Measurements from ENCODE around the gene LYPD6B.

LYPD6B gene

GRCh38 chr2:149175956-149176355 lies 137.5 kb downstream of the LYPD6B start:
- Mint-ChIP-seq H3K36me3 (ENCODE audit: low read depth) (no peaks in the 10 kb centered on the region), H3K27me3 (peaks cover 7% of the 10 kb centered on the region), H3K27ac (no peak overlapping the region), H3K9me3 (peaks cover 20% of the 10 kb centered on the region), H3K4me3 (no peak overlapping the region), H3K4me1 (no peaks in the 10 kb centered on the region)
- ATAC-seq (no peak), DNase-seq (no peak)

DNA sequence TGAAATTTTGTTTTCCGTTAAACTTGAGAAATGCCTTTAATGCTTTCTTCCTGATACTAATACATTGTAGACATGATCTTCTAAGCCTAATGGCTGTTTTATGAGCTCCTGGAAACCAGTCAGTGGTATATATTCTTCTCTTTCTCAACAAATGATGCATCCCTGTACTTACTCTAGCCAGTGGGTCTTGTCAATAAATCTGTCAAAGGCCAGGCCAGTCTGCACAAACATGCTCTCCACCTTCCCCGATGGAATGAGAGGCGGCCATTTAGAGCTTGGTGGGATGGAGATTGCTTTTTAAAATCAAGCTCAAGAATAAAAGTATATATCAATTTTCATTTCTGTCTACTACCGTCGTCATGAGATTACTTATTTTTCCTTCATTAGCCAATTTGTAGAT lies 140.1 kb downstream of the LYPD6B start:
- Mint-ChIP-seq H3K4me3 (no peak overlapping the region), H3K4me1 (no peaks in the 10 kb centered on the region), H3K27ac (no peak overlapping the region), H3K9me3 (peaks cover under 1% of the 10 kb centered on the region), H3K36me3 (ENCODE audit: low read depth) (no peaks in the 10 kb centered on the region), H3K27me3 (peaks cover 7% of the 10 kb centered on the region)
- ATAC-seq (no peak), DNase-seq (no peak)

- no peak for DNase-seq
Measured at GRCh38 chr2:149180226-149180875, 141.9 kb downstream of the LYPD6B start.

DNA sequence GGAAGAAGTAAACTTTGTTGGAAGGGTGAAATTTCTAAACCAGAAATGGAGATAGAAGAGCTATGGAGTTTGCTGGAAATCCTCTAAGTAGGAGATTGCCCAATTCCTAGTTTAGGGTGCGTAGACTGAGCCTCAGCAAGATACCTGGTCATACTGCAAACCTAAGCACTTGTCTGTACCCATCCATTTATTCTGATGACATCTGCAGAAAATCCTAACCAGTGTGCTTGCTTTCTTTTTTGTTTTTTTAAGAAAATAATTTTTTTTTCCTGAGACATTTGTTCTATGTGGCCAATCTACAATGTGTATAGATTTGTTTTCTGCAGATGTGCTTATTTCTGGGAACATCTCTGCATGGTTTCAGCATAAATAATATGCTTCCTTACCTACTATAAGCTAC lies 144.7 kb downstream of the LYPD6B start:
- no peaks in the 10 kb centered on the region for H3K4me1 Mint-ChIP-seq
- no peak overlapping the region for H3K27ac Mint-ChIP-seq
- ATAC-seq (no peak), DNase-seq (no peak)
- peaks cover 7% of the 10 kb centered on the region for H3K27me3 Mint-ChIP-seq
- H3K9me3 Mint-ChIP-seq: no peaks in the 10 kb centered on the region
- no peaks in the 10 kb centered on the region for H3K36me3 Mint-ChIP-seq (ENCODE audit: low read depth)
- no peak overlapping the region for H3K4me3 Mint-ChIP-seq

More at GRCh38 chr2:149180226-149180875, 141.9 kb downstream of the LYPD6B start:
- Mint-ChIP-seq H3K9me3 (no peaks in the 10 kb centered on the region), H3K4me3 (no peak overlapping the region), H3K36me3 (ENCODE audit: low read depth) (no peaks in the 10 kb centered on the region), H3K27ac (no peak overlapping the region), H3K27me3 (peaks cover 7% of the 10 kb centered on the region), H3K4me1 (no peaks in the 10 kb centered on the region)
- ATAC-seq: no peak

DNA sequence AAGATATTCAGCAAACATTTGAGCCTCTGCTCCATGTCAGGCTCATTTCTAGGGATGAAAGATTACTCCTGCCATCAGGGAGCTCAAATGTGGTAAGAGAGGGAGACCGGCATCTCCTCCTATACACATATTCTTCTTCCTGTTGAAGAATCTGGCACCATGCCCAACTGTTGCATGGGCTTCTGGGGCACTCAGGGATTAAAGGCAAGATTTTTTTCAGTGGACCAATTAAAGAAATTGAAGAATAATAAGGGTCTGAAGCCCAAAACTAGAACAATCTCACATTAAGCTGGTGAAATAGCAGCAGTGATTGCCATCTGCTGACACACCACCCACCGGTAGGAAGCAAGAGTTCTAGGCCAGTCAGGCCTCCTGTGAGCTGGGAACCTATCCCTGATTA lies 146.5 kb downstream of the LYPD6B start:
- no peak for ATAC-seq
- no peaks in the 10 kb centered on the region for H3K9me3 Mint-ChIP-seq
- no peak overlapping the region for H3K27ac Mint-ChIP-seq
- H3K4me3 Mint-ChIP-seq: no peak overlapping the region
- no peaks in the 10 kb centered on the region for H3K4me1 Mint-ChIP-seq
- H3K27me3 Mint-ChIP-seq: peaks cover 4% of the 10 kb centered on the region
- DNase-seq: no peak
- no peaks in the 10 kb centered on the region for H3K36me3 Mint-ChIP-seq (ENCODE audit: low read depth)

DNA sequence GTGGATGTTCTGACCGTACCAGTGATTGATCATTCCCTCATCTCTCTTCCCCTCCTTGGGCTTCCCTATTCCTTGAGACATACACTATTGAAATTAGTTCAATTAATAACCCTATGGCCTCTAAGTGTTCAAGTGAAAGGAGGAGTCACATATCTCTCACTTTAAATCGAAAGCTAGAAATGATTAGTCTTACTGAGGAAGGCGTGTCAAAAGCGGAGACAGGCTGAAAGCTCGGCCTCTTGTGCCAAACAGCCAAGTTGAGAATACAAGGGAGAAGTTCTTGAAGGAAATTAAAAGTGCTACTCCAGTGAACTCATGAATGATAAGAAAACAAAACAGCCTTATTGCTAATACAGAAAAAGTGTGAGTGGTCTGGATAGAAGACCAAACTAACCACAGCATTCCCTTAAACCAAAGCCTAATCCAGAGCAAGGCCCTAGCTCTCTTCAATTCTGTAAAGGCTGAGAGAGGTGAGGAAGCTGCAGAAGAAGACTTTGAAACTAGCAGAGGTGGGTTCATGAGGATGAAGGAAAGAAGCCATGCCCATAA lies 147.5 kb downstream of the LYPD6B start:
- Mint-ChIP-seq H3K27ac (no peak overlapping the region), H3K9me3 (no peaks in the 10 kb centered on the region), H3K27me3 (peaks cover 6% of the 10 kb centered on the region), H3K4me1 (no peaks in the 10 kb centered on the region), H3K36me3 (ENCODE audit: low read depth) (no peaks in the 10 kb centered on the region), H3K4me3 (no peak overlapping the region)
- no peak for DNase-seq
- ATAC-seq: no peak

DNA sequence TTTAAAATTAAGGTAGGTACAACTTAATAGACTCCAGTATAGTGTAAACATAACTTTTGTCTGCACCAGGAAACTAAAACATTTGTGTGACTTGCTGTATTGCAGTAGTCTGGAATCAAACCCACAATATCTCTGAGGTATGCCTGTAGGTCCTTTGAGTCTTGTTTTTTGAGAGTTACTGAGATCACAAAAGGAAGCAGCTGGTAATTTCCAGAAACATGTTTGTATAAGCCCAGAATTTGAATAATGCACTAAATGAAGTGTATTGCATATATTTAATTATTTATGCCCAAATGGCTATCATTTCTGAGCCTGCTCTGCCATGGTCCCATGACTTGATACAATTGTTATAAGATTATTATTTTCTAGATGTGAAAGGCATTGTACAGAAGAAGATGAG lies 148.6 kb downstream of the LYPD6B start:
- peaks cover 6% of the 10 kb centered on the region for H3K27me3 Mint-ChIP-seq
- no peak for ATAC-seq
- no peaks in the 10 kb centered on the region for H3K9me3 Mint-ChIP-seq
- no peaks in the 10 kb centered on the region for H3K4me1 Mint-ChIP-seq
- no peak overlapping the region for H3K27ac Mint-ChIP-seq
- H3K4me3 Mint-ChIP-seq: no peak overlapping the region
- DNase-seq: no peak
- H3K36me3 Mint-ChIP-seq (ENCODE audit: low read depth): no peaks in the 10 kb centered on the region

DNA sequence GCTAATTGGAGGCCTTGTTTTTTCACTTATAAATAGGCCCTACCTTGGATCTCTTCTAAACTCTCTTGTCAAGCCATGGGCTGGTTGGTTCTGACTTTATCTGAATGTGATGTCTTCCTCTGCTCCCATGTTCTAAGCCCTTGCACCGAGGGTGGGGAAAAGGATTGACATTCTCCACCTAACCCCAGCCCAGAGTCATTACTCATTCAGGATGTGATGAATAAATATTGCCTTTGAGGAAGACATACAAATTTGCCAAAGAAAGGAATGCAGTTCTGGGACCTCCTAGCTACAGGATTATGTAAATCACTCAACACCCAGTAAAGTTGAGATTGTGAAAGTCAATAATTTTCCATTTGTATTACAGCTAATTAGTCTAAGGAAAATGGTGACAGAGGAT lies 149.8 kb downstream of the LYPD6B start:
- no peaks in the 10 kb centered on the region for H3K36me3 Mint-ChIP-seq (ENCODE audit: low read depth)
- no peak overlapping the region for H3K4me3 Mint-ChIP-seq
- no peak for DNase-seq
- H3K9me3 Mint-ChIP-seq: no peaks in the 10 kb centered on the region
- ATAC-seq: no peak
- H3K27me3 Mint-ChIP-seq: peaks cover 3% of the 10 kb centered on the region
- no peak overlapping the region for H3K27ac Mint-ChIP-seq
- H3K4me1 Mint-ChIP-seq: no peaks in the 10 kb centered on the region

GRCh38 chr2:149189769-149190168 lies 151.3 kb downstream of the LYPD6B start:
- H3K4me1 Mint-ChIP-seq: no peaks in the 10 kb centered on the region
- peaks cover 3% of the 10 kb centered on the region for H3K27me3 Mint-ChIP-seq
- H3K27ac Mint-ChIP-seq: no peak overlapping the region
- H3K4me3 Mint-ChIP-seq: no peak overlapping the region
- no peak for DNase-seq
- no peaks in the 10 kb centered on the region for H3K9me3 Mint-ChIP-seq
- no peaks in the 10 kb centered on the region for H3K36me3 Mint-ChIP-seq (ENCODE audit: low read depth)
- no peak for ATAC-seq

DNA sequence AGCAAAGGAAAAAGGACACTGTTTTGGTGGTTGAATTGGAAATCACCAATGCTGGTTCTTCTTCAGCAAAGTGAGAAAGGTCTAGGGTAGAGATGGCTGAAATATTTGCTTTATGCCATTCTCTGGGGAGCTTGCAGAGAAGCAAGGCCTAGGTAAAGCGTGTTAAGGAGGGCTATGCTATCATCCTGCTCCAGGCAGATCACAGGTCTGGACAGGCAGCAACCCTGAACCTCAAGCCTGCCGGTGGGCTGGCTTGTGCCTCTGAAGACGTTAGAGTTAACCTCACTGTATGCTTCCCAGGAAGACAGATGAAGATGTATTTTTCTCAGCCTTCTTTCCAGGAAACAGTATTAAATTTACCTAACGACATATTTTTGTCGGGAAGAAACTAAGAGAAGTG lies 153.4 kb downstream of the LYPD6B start:
- H3K4me3 Mint-ChIP-seq: no peak overlapping the region
- ATAC-seq (no peak), DNase-seq (no peak)
- no peak overlapping the region for H3K27ac Mint-ChIP-seq
- H3K36me3 Mint-ChIP-seq (ENCODE audit: low read depth): no peaks in the 10 kb centered on the region
- H3K4me1 Mint-ChIP-seq: no peaks in the 10 kb centered on the region
- no peaks in the 10 kb centered on the region for H3K9me3 Mint-ChIP-seq
- peaks cover 3% of the 10 kb centered on the region for H3K27me3 Mint-ChIP-seq

DNA sequence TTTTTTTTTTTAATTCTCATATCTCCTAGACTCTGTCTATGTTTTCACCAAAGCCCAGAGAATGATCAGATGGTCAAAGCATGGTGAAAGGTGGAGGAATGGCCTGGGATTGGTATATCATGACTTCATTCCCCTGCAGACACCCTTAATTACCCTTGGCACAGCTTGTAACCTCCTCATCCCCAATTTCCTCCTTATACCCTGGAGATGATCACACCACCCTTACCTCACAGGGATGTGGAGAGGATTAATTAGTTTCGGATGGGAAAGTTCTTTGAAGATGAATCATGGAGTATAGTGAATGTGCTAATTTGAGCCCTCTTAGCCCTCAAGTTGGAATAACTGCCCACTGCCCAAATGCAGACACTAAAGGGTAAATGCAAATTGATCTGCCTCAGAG lies 153.9 kb downstream of the LYPD6B start:
- DNase-seq: no peak

GRCh38 chr2:149200109-149200520 lies 161.6 kb downstream of the LYPD6B start:
- ATAC-seq (no peak), DNase-seq (no peak)
- Mint-ChIP-seq H3K27me3 (no peaks in the 10 kb centered on the region), H3K4me3 (no peak overlapping the region), H3K36me3 (ENCODE audit: low read depth) (no peaks in the 10 kb centered on the region), H3K9me3 (no peaks in the 10 kb centered on the region), H3K4me1 (no peaks in the 10 kb centered on the region), H3K27ac (no peak overlapping the region)

More for the DNA sequence above, 153.9 kb downstream of the LYPD6B start:
- Mint-ChIP-seq H3K9me3 (no peaks in the 10 kb centered on the region), H3K4me3 (no peak overlapping the region), H3K36me3 (ENCODE audit: low read depth) (no peaks in the 10 kb centered on the region), H3K27ac (no peak overlapping the region), H3K4me1 (no peaks in the 10 kb centered on the region), H3K27me3 (peaks cover 3% of the 10 kb centered on the region)
- no peak for ATAC-seq

- H3K27me3 Mint-ChIP-seq: peaks cover 4% of the 10 kb centered on the region
- no peak overlapping the region for H3K27ac Mint-ChIP-seq
- ATAC-seq (no peak), DNase-seq (no peak)
- no peaks in the 10 kb centered on the region for H3K4me1 Mint-ChIP-seq
- H3K9me3 Mint-ChIP-seq: no peaks in the 10 kb centered on the region
- H3K36me3 Mint-ChIP-seq (ENCODE audit: low read depth): no peaks in the 10 kb centered on the region
- no peak overlapping the region for H3K4me3 Mint-ChIP-seq
Measured at GRCh38 chr2:149204686-149205085, 166.2 kb downstream of the LYPD6B start.

- no peak overlapping the region for H3K27ac Mint-ChIP-seq
- no peak overlapping the region for H3K4me3 Mint-ChIP-seq
- no peaks in the 10 kb centered on the region for H3K9me3 Mint-ChIP-seq
- DNase-seq (no peak), ATAC-seq (no peak)
- no peaks in the 10 kb centered on the region for H3K36me3 Mint-ChIP-seq (ENCODE audit: low read depth)
- no peaks in the 10 kb centered on the region for H3K4me1 Mint-ChIP-seq
- peaks cover 4% of the 10 kb centered on the region for H3K27me3 Mint-ChIP-seq
Measured at GRCh38 chr2:149205143-149205542, 166.6 kb downstream of the LYPD6B start.

DNA sequence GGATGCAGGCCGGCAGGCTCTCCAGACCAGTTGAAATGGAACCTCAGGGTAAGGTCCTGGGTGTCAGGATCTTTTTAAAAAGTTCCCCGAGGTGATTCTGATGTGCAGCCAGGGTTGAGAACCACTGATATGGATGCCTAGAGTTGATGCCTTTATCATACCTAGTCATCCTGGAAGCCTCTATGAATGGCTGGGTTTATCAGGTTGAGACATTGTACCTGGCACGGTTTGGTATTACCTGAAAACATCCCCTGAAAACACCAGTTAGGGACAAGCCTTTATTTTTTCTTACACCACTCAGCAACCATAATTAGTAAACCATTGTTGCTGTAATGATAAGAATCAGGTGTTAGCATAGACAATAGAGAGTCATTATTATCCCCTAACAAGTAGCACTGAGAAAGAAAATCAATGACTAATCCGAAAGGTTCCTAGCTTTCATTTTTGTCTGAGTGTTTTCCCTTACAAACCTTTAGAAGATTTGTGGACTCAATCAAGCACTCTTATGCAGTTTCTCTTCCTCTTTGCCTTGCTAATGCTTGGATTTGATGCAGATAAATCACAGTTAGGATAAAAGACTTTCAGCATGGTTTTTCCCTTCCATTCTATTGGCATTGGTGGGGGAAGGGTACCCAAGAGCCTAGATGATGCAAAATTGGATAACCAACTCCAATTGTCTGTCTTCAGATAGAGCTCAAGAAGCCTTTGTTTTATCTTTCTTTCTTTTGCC lies 175.4 kb downstream of the LYPD6B start:
- no peaks in the 10 kb centered on the region for H3K4me1 Mint-ChIP-seq
- H3K4me3 Mint-ChIP-seq: no peak overlapping the region
- DNase-seq (no peak), ATAC-seq (no peak)
- peaks cover 2% of the 10 kb centered on the region for H3K27me3 Mint-ChIP-seq
- peaks cover 4% of the 10 kb centered on the region for H3K9me3 Mint-ChIP-seq
- no peak overlapping the region for H3K27ac Mint-ChIP-seq
- H3K36me3 Mint-ChIP-seq (ENCODE audit: low read depth): no peaks in the 10 kb centered on the region

All from activated naive CD8-positive, alpha-beta T cell treated with anti-CD3 and anti-CD28 coated beads, Interleukin-2, amount 50 U/mL, for 24 hours (primary cell).